Measurements from ENCODE around the gene SLFN5. TPM values are rescaled to one million over a fixed set of nuclear protein-coding genes. Genes with fewer than 3 reads are reported as not detected.

Gene SLFN5
- total and polyA plus RNA-seq, 2 of the 13 experiments (the other 11 are each of a cell fraction or from before 2014, with no cell fraction given) = 0.25 to 0.35 TPM

DNA sequence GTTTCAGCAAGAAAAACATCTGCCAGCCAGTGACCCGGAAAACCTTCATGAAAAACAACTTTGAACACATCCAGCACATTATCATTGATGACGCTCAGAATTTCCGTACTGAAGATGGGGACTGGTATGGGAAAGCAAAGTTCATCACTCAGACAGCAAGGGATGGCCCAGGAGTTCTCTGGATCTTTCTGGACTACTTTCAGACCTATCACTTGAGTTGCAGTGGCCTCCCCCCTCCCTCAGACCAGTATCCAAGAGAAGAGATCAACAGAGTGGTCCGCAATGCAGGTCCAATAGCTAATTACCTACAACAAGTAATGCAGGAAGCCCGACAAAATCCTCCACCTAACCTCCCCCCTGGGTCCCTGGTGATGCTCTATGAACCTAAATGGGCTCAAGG, 22.2 kb downstream of the SLFN5 start (continued):
- no peak for TF ChIP-seq PTBP1 (IDR thresholded peaks at IDR 0.05; ENCODE audit: low read depth, low read length, poor library complexity, severe bottlenecking)

DNA sequence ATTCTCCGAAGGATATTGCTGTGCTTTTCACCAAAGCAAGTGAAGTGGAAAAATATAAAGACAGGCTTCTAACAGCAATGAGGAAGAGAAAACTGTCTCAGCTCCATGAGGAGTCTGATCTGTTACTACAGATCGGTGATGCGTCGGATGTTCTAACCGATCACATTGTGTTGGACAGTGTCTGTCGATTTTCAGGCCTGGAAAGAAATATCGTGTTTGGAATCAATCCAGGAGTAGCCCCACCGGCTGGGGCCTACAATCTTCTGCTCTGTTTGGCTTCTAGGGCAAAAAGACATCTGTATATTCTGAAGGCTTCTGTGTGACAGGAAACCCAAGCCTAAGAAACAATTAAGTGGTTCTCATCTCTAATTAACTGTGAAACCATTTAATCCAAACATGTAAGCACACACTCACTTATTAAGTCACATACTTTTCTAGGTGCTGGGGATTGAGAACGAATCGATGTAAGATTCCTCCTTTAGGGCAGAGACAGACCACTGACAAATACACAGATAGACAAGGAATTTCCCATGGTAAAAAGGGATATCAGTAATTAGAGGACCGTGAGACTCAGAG, 22.8 kb downstream of the SLFN5 start:
- Histone ChIP-seq H3K4me2 (ENCODE audit: low read depth, low read length) (no peak overlapping the region), H3K9ac (ENCODE audit: insufficient read depth, low read depth, low read length) (no peak overlapping the region), H2AFZ (ENCODE audit: low read length) (no peak overlapping the region), H4K20me1 (ENCODE audit: insufficient read depth, low read length) (no peaks in the 10 kb centered on the region), H3K4me3 (replicated peaks in 1 of 3; ENCODE audit: insufficient read depth in 1 of 3, low read depth in 2 of 3, low read length in 3 of 3) (no peak overlapping the region), H3K4me1 (ENCODE audit: insufficient read depth, low read length) (no peaks in the 10 kb centered on the region), H3K9me3 (ENCODE audit: low read length) (no peaks in the 10 kb centered on the region), H3K27me3 (ENCODE audit: control insufficient read depth in 1 of 2, insufficient read depth in 2 of 2, low read length in 2 of 2) (no peaks in the 10 kb centered on the region; a peak in 1 of 5 replicates), H3K36me3 (replicated peaks in 1 of 2; ENCODE audit: control insufficient read depth in 1 of 2, insufficient read depth in 2 of 2, low read length in 2 of 2) (no peaks in the 10 kb centered on the region), H3K27ac (ENCODE audit: extremely low read length, insufficient read depth, low read length) (no peak overlapping the region), H3K79me2 (ENCODE audit: insufficient read depth, low read length) (no peaks in the 10 kb centered on the region)
- DNase-seq (ENCODE audit: low spot score) (no peak), ATAC-seq (no peak), FAIRE-seq (no peak)
- WGBS (ENCODE audit: low lambda C conversion rate) = 64% methylated on average over 11 of the region's 11 CpGs
- in situ Hi-C loops (cut with HindIII; ENCODE audit: extremely low pct_ligation_motif_present, low pct_unique_long_range_greater_than_20kb) (no loop called here), intact Hi-C loops (cut with micrococcal nuclease; ENCODE audit: unreplicated experiment) (no loop called here)
- no TSS peak for BruUV-seq (replicated peaks)
- ChIA-PET CTCF (ENCODE audit: low intra/inter-chr PET ratio, low total read pairs) (no interaction called here), POLR2A (no interaction called here)
- TF ChIP-seq, protein P1, sequence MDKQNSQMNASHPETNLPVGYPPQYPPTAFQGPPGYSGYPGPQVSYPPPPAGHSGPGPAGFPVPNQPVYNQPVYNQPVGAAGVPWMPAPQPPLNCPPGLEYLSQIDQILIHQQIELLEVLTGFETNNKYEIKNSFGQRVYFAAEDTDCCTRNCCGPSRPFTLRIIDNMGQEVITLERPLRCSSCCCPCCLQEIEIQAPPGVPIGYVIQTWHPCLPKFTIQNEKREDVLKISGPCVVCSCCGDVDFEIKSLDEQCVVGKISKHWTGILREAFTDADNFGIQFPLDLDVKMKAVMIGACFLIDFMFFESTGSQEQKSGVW (CRISPR knock-in tag; IDR thresholded peaks at IDR 0.05; ENCODE audit: borderline replicate concordance) = no peak
- no peak for TF ChIP-seq RXRA (CRISPR knock-in tag; IDR thresholded peaks at IDR 0.05)
- TF ChIP-seq ZNF251 (CRISPR knock-in tag; IDR thresholded peaks at IDR 0.05) = no peak
- TF ChIP-seq NFE2 (CRISPR knock-in tag; IDR thresholded peaks at IDR 0.05) = no peak
- TF ChIP-seq, protein P2, sequence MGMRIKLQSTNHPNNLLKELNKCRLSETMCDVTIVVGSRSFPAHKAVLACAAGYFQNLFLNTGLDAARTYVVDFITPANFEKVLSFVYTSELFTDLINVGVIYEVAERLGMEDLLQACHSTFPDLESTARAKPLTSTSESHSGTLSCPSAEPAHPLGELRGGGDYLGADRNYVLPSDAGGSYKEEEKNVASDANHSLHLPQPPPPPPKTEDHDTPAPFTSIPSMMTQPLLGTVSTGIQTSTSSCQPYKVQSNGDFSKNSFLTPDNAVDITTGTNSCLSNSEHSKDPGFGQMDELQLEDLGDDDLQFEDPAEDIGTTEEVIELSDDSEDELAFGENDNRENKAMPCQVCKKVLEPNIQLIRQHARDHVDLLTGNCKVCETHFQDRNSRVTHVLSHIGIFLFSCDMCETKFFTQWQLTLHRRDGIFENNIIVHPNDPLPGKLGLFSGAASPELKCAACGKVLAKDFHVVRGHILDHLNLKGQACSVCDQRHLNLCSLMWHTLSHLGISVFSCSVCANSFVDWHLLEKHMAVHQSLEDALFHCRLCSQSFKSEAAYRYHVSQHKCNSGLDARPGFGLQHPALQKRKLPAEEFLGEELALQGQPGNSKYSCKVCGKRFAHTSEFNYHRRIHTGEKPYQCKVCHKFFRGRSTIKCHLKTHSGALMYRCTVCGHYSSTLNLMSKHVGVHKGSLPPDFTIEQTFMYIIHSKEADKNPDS (CRISPR knock-in tag; IDR thresholded peaks at IDR 0.05) = no peak
- TF ChIP-seq KAT8 (CRISPR knock-in tag; IDR thresholded peaks at IDR 0.05) = no peak
- TF ChIP-seq, protein P3, sequence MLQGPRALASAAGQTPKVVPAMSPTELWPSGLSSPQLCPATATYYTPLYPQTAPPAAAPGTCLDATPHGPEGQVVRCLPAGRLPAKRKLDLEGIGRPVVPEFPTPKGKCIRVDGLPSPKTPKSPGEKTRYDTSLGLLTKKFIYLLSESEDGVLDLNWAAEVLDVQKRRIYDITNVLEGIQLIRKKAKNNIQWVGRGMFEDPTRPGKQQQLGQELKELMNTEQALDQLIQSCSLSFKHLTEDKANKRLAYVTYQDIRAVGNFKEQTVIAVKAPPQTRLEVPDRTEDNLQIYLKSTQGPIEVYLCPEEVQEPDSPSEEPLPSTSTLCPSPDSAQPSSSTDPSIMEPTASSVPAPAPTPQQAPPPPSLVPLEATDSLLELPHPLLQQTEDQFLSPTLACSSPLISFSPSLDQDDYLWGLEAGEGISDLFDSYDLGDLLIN (CRISPR knock-in tag; IDR thresholded peaks at IDR 0.05; ENCODE audit: borderline replicate concordance) = no peak
- TF ChIP-seq ZNF775 (CRISPR knock-in tag; IDR thresholded peaks at IDR 0.05; ENCODE audit: borderline replicate concordance) = no peak
- no peak for TF ChIP-seq ZNF263 (CRISPR knock-in tag; IDR thresholded peaks at IDR 0.05)
- TF ChIP-seq XRCC5 (optimal IDR thresholded peaks at IDR 0.05; ENCODE audit: low read length) = no peak
- TF ChIP-seq CHD2 (IDR thresholded peaks at IDR 0.05; ENCODE audit: low read depth, low read length) = no peak
- TF ChIP-seq, protein P4, sequence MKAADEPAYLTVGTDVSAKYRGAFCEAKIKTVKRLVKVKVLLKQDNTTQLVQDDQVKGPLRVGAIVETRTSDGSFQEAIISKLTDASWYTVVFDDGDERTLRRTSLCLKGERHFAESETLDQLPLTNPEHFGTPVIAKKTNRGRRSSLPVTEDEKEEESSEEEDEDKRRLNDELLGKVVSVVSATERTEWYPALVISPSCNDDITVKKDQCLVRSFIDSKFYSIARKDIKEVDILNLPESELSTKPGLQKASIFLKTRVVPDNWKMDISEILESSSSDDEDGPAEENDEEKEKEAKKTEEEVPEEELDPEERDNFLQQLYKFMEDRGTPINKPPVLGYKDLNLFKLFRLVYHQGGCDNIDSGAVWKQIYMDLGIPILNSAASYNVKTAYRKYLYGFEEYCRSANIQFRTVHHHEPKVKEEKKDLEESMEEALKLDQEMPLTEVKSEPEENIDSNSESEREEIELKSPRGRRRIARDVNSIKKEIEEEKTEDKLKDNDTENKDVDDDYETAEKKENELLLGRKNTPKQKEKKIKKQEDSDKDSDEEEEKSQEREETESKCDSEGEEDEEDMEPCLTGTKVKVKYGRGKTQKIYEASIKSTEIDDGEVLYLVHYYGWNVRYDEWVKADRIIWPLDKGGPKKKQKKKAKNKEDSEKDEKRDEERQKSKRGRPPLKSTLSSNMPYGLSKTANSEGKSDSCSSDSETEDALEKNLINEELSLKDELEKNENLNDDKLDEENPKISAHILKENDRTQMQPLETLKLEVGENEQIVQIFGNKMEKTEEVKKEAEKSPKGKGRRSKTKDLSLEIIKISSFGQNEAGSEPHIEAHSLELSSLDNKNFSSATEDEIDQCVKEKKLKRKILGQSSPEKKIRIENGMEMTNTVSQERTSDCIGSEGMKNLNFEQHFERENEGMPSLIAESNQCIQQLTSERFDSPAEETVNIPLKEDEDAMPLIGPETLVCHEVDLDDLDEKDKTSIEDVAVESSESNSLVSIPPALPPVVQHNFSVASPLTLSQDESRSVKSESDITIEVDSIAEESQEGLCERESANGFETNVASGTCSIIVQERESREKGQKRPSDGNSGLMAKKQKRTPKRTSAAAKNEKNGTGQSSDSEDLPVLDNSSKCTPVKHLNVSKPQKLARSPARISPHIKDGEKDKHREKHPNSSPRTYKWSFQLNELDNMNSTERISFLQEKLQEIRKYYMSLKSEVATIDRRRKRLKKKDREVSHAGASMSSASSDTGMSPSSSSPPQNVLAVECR (CRISPR knock-in tag; IDR thresholded peaks at IDR 0.05; ENCODE audit: borderline replicate concordance) = no peak
- no peak for TF ChIP-seq LCORL (IDR thresholded peaks at IDR 0.05)
- TF ChIP-seq LCORL (CRISPR knock-in tag; IDR thresholded peaks at IDR 0.05) = no peak
